ENCODE data around the gene MEN1.

MEN1 gene

GRCh38 chr11:64810891-64811272 is 531 bp upstream of the MEN1 start:
- DNase-seq (ENCODE audit: extremely low read depth, low read depth): no peak

GRCh38 chr11:64809781-64810241 is 540 bp downstream of the MEN1 start:
- DNase-seq (ENCODE audit: extremely low read depth, low read depth): no peak
- TF ChIP-seq CTCF (IDR thresholded peaks at IDR 0.05; ENCODE audit: low read depth, low read length): no peak

More at GRCh38 chr11:64810891-64811272, 531 bp upstream of the MEN1 start:
- no peak for TF ChIP-seq CTCF (IDR thresholded peaks at IDR 0.05; ENCODE audit: low read depth, low read length)

- TF ChIP-seq CTCF (IDR thresholded peaks at IDR 0.05; ENCODE audit: low read depth, low read length): no peak
- DNase-seq (ENCODE audit: extremely low read depth, low read depth): no peak
Observed at GRCh38 chr11:64805481-64805880, 4.9 kb downstream of the MEN1 start.

GRCh38 chr11:64804346-64805210 is 5.8 kb downstream of the MEN1 start:
- no peak for DNase-seq (ENCODE audit: extremely low read depth, low read depth)
- TF ChIP-seq CTCF (IDR thresholded peaks at IDR 0.05; ENCODE audit: low read depth, low read length): no peak

- DNase-seq (ENCODE audit: extremely low read depth, low read depth): no peak
- no peak for TF ChIP-seq CTCF (IDR thresholded peaks at IDR 0.05; ENCODE audit: low read depth, low read length)
Observed at GRCh38 chr11:64803846-64804345, 6.5 kb downstream of the MEN1 start.

GRCh38 chr11:64803158-64803845 is 7.0 kb downstream of the MEN1 start, which contains the start of gene MAP4K2:
MAP4K2 (minus strand) TSS chr11:64803214; CDS start chr11:64803149, 65 bp downstream.
- no peak; the same call in 1 of the 2 replicates for TF ChIP-seq CTCF (IDR thresholded peaks at IDR 0.05; ENCODE audit: low read depth, low read length)
- peak; percentile 47 for DNase-seq (ENCODE audit: extremely low read depth, low read depth)
